Fibroblast of lung (primary cell): ENCODE data around the gene PRKAB1. TPM values are rescaled to one million over a fixed set of nuclear protein-coding genes. Genes with fewer than 3 reads are reported as not detected.
A peak's percentile ranks its signal among the peaks of the same experiment; 100 is the strongest.

Experiments
- DNase-seq, 2 donors: peaks; one replicate each; pipeline versions ENCODE4 v3.0.0 to v3.0.0-alpha.2; 2010; ENCODE audit warnings: low read depth in 2 of 2
- H2AFZ ChIP-seq: 2 replicates; pipeline ENCODE4 v1.5.1; 2012; ENCODE audit warnings: low read length, control low read depth, inconsistent platforms
- H3K27ac ChIP-seq: 2 replicates; pipeline ENCODE4 v1.5.1; 2011; ENCODE audit warnings: low read length, control low read depth; ENCODE audit not compliant: insufficient read depth
- H3K27me3 ChIP-seq: 2 replicates; pipeline ENCODE4 v1.5.1; 2011; ENCODE audit warnings: mild to moderate bottlenecking, low read length; ENCODE audit not compliant: control insufficient read depth, insufficient read depth
- H3K36me3 ChIP-seq: 2 replicates; pipeline ENCODE4 v1.5.1; 2011; ENCODE audit warnings: low read length; ENCODE audit not compliant: control insufficient read depth, insufficient read depth
- H3K4me1 ChIP-seq: 2 replicates; pipeline ENCODE4 v1.5.1; 2011; ENCODE audit warnings: low read length; ENCODE audit not compliant: control insufficient read depth, insufficient read depth; ENCODE audit errors: extremely low read depth
- H3K4me2 ChIP-seq: 2 replicates; pipeline ENCODE4 v1.5.1; 2011; ENCODE audit warnings: low read length, control low read depth; ENCODE audit not compliant: insufficient read depth; ENCODE audit errors: extremely low read depth
- H3K4me3 ChIP-seq, 4 experiments: fragments of 200-600 bp in 1 of 4; sonication (generic) in 1 of 4; replicated peaks in 1 of 4; 2 replicates each; pipeline ENCODE4 v1.5.1; 2011 to 2016; ENCODE audit warnings: low read length in 4 of 4, low read depth in 3 of 4, mild to moderate bottlenecking in 3 of 4, control low read depth in 2 of 4, inconsistent platforms in 1 of 4, mixed read lengths in 1 of 4; ENCODE audit not compliant: insufficient read depth in 1 of 4; ENCODE audit errors: control extremely low read depth in 1 of 4
- H3K79me2 ChIP-seq: 2 replicates; pipeline ENCODE4 v1.5.1; 2012; ENCODE audit warnings: mild to moderate bottlenecking, low read length, inconsistent platforms; ENCODE audit not compliant: control insufficient read depth, insufficient read depth
- H3K9ac ChIP-seq: 2 replicates; pipeline ENCODE4 v1.5.1; 2011; ENCODE audit warnings: mild to moderate bottlenecking, low read length, control low read depth; ENCODE audit not compliant: insufficient read depth
- H3K9me3 ChIP-seq: 2 replicates; pipeline ENCODE4 v1.5.1; 2012; ENCODE audit warnings: low read depth, low read length; ENCODE audit not compliant: control insufficient read depth, insufficient read depth
- H4K20me1 ChIP-seq: 2 replicates; pipeline ENCODE4 v1.5.1; 2011; ENCODE audit warnings: low read length; ENCODE audit not compliant: control insufficient read depth, insufficient read depth; ENCODE audit errors: extremely low read depth
- EZH2 ChIP-seq: IDR thresholded peaks from 2 replicates; pipeline ENCODE4 v1.5.1; 2012; ENCODE audit warnings: low read length, control low read depth, mild to moderate bottlenecking; ENCODE audit errors: missing control alignments
- polyA plus RNA-seq, 2 donors: library from polyadenylated mRNA; depleted of rRNA in 1 of 2; stranded (reverse) in 1 of 2; unstranded in 1 of 2; fragments of >200 nt; gene quantifications; 2 replicates each; pipeline ENCODE4 v1.2.1, GENCODE V29; 2011 to 2012; ENCODE audit warnings: missing spikeins in 1 of 2
- total RNA-seq: library from RNA; depleted of rRNA; stranded (reverse); fragments of >200 nt; gene quantifications from 2 replicates; pipeline ENCODE4 v1.2.1, GENCODE V29; 2014
- TF ChIP-seq, protein P1 (sequence below), 2 donors: IDR thresholded peaks in 1 of 2; conservative IDR thresholded peaks in 1 of 2; 1 replicate in 1 of 2; 2 replicates in 1 of 2; pipeline ENCODE4 v1.5.1; 2011 to 2012; ENCODE audit warnings: low read length in 2 of 2, control low read depth in 1 of 2, inconsistent platforms in 1 of 2, low read depth in 1 of 2, mild to moderate bottlenecking in 1 of 2

The PRKAB1 gene
- total and polyA plus RNA-seq, 2 donors (not counting 1 experiment from before 2014, with no cell fraction given): 17.0 to 23.8 TPM

DNA sequence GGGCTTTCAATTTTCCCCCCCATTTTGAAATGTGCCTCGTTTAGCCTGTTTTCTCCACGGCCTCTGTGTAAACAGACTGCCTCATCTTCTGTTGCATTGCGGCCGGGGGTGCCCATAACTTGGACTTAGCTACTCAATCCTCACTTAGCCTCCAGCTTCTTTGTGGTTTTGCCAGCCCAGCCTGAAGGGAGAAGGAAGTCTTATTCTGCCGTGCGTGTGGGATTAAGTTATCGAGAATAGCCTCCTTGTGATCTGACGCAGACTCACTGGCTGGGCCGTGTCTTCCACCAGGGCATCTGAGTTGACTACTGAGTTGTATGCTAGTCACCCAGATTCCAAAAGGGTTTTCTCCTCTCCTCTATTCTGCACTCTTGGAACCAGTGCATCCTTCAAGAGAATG lies 8.1 kb downstream of the PRKAB1 start:
- Histone ChIP-seq H3K9me3 (no peaks in the 10 kb centered on the region), H3K4me2 (no peak overlapping the region), H3K36me3 (peaks cover 24% of the 10 kb centered on the region), H3K9ac (no peak overlapping the region), H4K20me1 (no peaks in the 10 kb centered on the region), H3K4me1 (no peaks in the 10 kb centered on the region), H3K27ac (no peak overlapping the region), H3K27me3 (no peaks in the 10 kb centered on the region), H2AFZ (no peak overlapping the region), H3K4me3 (no peak overlapping the region), H3K79me2 (peaks cover 3% of the 10 kb centered on the region)
- no peak for DNase-seq
- TF ChIP-seq, protein P1, sequence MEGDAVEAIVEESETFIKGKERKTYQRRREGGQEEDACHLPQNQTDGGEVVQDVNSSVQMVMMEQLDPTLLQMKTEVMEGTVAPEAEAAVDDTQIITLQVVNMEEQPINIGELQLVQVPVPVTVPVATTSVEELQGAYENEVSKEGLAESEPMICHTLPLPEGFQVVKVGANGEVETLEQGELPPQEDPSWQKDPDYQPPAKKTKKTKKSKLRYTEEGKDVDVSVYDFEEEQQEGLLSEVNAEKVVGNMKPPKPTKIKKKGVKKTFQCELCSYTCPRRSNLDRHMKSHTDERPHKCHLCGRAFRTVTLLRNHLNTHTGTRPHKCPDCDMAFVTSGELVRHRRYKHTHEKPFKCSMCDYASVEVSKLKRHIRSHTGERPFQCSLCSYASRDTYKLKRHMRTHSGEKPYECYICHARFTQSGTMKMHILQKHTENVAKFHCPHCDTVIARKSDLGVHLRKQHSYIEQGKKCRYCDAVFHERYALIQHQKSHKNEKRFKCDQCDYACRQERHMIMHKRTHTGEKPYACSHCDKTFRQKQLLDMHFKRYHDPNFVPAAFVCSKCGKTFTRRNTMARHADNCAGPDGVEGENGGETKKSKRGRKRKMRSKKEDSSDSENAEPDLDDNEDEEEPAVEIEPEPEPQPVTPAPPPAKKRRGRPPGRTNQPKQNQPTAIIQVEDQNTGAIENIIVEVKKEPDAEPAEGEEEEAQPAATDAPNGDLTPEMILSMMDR (conservative IDR thresholded peaks at IDR 0.05 in 1 of 2, IDR thresholded peaks at IDR 0.05 in 1 of 2; ENCODE audit: low read depth in 1 of 2, low read length in 2 of 2): no peak
- TF ChIP-seq EZH2: no peak

DNA sequence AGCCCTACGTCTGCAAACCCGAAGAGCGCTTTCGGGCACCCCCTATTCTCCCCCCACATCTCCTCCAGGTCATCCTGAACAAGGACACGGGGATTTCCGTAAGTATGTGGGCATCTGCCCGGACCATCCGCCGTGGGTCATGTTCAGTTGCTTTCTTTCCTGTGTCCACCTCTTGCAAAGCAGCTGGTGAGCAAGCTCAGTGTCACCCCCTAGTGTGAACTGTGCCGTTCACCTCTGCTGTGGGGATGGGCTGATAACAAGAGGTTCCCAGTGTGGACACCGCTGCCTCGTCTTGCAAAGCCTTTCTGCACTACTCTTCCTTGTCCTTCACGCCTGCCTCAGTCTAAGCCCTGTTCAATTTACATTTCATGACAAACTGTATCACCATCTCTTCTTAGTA lies 8.6 kb downstream of the PRKAB1 start:
- Histone ChIP-seq H4K20me1 (no peaks in the 10 kb centered on the region), H3K36me3 (peaks cover 24% of the 10 kb centered on the region), H3K27me3 (no peaks in the 10 kb centered on the region), H3K27ac (no peak overlapping the region), H3K4me1 (no peaks in the 10 kb centered on the region), H3K79me2 (peaks cover under 1% of the 10 kb centered on the region), H3K9ac (no peak overlapping the region), H3K9me3 (no peaks in the 10 kb centered on the region), H3K4me2 (no peak overlapping the region), H3K4me3 (no peak overlapping the region), H2AFZ (no peak overlapping the region)
- no peak for DNase-seq
- TF ChIP-seq EZH2: no peak
- TF ChIP-seq, protein P1 (conservative IDR thresholded peaks at IDR 0.05 in 1 of 2, IDR thresholded peaks at IDR 0.05 in 1 of 2; ENCODE audit: low read depth in 1 of 2, low read length in 2 of 2): no peak

DNA sequence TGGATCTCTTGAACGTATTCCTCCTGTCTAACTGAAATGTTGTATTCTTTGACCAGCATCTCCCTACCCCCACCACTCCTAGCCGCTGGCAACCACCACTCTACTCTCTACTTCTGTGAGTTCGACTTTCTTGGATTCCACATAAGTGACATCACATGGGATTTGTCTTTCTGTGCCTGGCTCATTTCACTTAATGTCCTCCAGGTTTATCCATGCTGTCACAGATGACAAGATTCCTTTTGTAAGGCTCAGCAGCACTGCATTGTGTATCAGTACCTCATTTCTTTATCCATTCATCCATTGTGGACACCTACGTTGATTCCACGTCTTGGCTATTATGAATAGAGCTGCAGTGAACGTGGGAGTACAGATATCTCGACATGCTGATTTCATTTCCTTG lies 10.5 kb downstream of the PRKAB1 start:
- H2AFZ ChIP-seq: no peak overlapping the region
- no peak overlapping the region for H3K4me3 ChIP-seq
- H3K36me3 ChIP-seq: peaks cover 24% of the 10 kb centered on the region
- H4K20me1 ChIP-seq: no peaks in the 10 kb centered on the region
- no peak overlapping the region for H3K27ac ChIP-seq
- H3K79me2 ChIP-seq: no peaks in the 10 kb centered on the region
- no peaks in the 10 kb centered on the region for H3K9me3 ChIP-seq
- DNase-seq: peak in 1 of 2 donors; percentile 66
- no peaks in the 10 kb centered on the region for H3K27me3 ChIP-seq
- TF ChIP-seq, protein P1 (conservative IDR thresholded peaks at IDR 0.05 in 1 of 2, IDR thresholded peaks at IDR 0.05 in 1 of 2; ENCODE audit: low read depth in 1 of 2, low read length in 2 of 2): no peak
- TF ChIP-seq EZH2: no peak
- H3K9ac ChIP-seq: no peak overlapping the region
- H3K4me2 ChIP-seq: no peak overlapping the region
- H3K4me1 ChIP-seq: no peaks in the 10 kb centered on the region
